ENCODE measurements around the gene SH3BP5.

Gene SH3BP5

GRCh38 chr3:15298504-15298903, 33.9 kb downstream of the SH3BP5 start:
- DNase-seq (ENCODE audit: low read depth in 2 of 2): no peak

DNA sequence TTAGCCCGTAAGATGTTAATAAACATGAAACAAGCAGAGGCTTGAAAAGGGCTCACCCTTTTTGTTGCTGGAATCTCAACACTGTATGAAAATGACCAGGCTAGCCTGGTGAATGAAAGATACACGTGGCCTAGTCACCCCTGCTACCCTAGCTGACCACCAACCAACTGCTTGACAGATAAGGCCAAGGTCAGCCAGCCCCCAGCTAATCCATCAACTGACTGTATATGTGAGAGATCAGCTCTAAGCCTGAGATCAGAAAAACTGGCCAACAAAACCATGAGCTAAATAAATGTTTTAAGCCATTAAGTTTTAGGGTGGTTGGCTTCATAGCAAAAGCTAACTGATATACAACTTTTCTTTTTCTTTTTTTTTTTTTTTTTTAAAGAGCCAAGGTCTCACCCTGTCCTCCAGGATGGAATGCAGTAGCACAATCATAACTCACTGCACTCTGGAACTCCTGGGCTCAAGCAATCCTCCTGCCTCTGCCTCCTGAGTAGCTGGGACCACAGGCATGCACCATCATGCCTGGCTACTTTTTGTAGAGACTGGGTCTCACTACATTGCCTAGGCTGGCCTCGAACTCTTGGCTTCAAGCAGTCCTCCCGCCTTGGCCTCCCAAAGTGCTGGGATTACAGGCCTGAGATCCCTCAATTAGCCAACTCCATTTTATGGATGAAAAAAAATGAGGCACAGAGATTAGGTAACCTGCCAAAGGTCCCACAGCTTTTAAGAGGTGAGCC, 34.6 kb downstream of the SH3BP5 start:
- DNase-seq (ENCODE audit: low read depth in 2 of 2): no peak

DNA sequence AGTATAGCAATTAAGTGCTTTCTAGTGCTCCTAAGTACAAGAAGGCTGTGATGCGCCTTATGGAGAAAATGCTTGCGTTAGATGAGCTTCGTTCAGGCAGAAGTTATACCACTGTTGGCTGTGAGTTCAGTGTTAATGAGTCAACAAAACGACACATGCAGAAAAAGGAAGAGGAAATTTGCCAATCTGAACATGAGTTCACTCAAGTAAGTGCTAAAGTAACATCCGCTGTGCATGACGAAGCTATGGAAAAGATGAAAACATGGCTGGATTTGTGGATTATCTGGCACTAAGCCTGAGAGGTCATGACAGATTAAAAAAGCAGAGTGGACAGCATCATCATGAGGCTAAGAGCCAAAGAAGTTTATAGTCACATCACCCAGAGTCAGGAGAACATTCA, 36.9 kb downstream of the SH3BP5 start:
- no peak for DNase-seq (ENCODE audit: low read depth in 2 of 2)

DNA sequence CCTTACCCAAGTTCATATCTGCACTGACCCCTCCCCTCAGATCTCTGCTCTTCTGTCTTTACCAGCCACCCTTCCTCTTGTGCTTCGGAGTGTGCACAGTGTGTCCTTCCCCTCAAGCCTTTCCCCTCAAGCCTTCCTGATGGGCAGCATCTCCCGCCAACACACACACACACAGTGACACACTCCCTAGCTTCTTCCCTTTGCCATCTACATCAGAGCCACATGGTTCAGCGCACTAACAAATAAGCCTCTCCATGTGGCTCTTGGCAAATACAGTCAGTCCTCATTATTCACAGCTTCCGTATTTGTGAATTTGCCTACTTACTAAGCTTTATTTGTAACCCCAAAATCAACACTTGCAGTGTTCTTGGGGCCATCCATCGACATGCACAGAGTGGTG, 37.5 kb downstream of the SH3BP5 start:
- DNase-seq (ENCODE audit: low read depth in 2 of 2): no peak

DNA sequence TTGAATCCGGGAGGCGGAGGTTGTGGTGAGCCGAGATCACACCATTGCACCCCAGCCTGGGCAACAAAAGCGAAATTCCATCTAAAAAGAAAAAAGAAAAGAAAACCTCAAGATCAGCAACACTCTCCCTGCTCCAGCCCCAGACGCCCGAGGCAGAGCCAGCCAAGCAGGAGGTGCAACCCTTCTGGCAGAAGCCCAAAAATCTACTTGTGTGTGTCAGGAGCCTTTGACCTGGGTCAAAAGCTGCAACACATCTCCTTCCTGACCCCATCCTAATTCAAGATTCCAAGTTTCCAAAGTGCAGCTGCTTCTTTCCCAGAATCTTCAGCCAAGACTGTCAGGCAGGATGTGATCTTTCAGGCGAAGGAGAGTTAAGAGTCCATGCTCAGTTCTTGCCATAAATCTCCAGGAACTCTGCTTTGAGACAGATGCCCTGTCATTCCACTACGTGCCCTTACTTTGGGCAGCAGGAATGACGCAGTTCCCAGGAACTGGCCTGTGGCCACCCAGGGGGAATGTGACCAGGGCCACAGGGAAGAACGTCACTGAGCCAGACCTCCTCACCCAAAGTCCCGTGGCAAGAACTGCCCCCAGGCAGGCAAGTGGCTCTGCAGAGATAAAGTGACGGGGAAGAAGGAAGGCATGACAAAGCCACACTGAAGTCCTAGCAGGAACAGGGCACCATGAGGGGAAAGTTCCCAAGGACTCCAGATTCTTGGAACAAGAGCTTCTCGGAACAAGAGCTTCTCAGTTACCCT, 39.4 kb downstream of the SH3BP5 start:
- DNase-seq (ENCODE audit: low read depth in 2 of 2): no peak

- DNase-seq (ENCODE audit: low read depth in 2 of 2): peak; percentile 32 to 48
Measured at GRCh38 chr3:15291589-15292541, 40.5 kb downstream of the SH3BP5 start.

DNA sequence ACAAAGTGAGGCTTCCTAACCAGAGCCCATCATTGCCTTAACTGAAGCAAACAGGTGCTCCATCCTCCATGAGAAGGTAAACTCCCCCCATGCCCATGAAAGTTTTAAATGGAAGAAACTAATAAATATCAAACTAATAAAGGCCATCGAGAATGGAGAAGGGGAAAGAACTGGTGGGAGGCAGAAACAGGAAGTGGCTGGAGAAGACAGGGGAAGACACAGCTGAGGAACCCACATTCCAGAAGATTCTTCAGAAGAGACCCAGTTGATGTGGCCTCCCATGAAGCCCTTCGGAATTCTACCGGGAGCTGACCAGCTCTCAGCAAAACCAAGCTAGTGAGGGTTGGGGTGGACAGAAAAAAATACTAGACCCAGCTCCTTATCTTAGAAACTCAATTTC, 41.6 kb downstream of the SH3BP5 start:
- no peak for DNase-seq (ENCODE audit: low read depth in 2 of 2)

DNA sequence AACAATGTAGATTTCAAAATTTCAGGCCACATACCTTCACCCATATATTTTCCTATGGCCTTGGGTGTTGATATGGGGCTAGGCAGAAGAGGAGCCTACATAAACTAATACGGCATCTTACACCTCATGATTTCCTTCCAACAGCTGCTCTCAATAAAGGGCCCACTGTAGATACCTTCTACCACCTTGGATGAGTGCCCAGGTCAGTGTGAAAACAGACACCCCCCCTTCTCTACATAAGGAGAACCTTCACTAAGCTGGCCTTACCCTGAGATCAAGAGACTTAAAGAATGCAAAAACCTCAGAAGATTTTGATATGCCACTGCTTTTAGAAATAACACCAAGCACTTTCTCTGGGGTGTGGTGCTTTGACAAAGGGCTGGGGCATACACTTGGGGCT, 42.7 kb downstream of the SH3BP5 start:
- DNase-seq (ENCODE audit: low read depth in 2 of 2): no peak

GRCh38 chr3:15288331-15289035, 43.9 kb downstream of the SH3BP5 start:
- no peak for DNase-seq (ENCODE audit: low read depth in 2 of 2)

DNA sequence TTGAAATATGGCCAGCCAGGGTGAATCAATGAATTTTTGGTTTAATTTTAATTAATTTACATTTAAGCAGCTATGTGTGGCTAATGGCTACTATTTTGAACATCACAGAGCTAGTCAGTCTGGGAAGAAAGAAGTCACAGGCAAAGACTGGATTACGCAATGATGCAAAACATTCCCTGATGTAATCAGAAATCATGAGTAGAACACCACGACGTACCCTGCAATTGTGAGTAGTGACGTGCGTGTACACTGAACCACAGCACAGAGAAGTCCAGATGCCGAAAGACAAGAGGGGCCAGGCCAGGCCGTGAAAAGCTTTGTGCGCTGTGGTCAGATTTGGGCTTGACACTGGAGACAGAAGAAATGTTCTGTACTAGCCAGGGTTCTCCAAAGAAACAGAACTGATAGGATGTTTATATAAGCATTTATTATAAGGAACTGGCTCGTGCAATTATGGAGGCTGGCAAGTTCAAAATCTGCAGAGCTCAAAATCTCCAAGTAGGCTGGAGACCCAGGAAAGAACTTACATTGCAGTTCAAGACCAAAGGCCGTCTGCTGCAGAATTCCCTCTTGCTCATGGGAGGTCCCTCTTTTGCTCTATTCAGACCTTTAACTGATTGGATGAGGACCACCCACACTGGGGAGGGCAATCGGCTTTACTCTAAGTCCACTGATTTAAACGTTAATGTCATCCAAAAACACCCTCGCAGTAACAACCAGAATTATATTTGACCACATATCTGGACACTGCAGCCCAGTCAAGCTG, 44.6 kb downstream of the SH3BP5 start:
- no peak for DNase-seq (ENCODE audit: low read depth in 2 of 2)

DNA sequence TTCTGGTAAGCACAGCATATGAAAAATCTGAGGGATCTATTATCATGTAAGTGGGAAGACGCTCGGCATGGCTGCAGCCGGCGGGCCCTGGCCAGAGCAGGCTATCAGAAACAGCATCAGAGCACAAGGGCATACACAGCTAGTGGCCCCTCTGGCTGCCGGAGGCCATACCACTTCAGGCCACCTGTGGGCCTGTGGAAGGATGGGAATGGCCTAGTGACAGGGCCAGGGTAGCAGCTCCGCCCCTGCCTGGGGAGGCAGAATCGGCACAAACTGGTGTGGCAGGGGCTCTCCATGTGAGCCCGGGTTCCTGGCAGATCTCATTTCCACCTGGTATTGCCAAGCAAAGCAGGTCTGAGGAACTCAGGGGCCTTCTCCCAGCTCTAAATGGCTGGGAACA, 46.4 kb downstream of the SH3BP5 start:
- DNase-seq (ENCODE audit: low read depth in 2 of 2): no peak

GRCh38 chr3:15284121-15284889, 48.1 kb downstream of the SH3BP5 start:
- DNase-seq (ENCODE audit: low read depth in 2 of 2): no peak

GRCh38 chr3:15283702-15284101, 48.7 kb downstream of the SH3BP5 start:
- no peak for DNase-seq (ENCODE audit: low read depth in 2 of 2)

GRCh38 chr3:15281817-15282216, 50.6 kb downstream of the SH3BP5 start:
- DNase-seq (ENCODE audit: low read depth in 2 of 2): no peak

- DNase-seq (ENCODE audit: low read depth in 2 of 2): no peak
Measured at GRCh38 chr3:15280853-15281532, 51.4 kb downstream of the SH3BP5 start.

DNA sequence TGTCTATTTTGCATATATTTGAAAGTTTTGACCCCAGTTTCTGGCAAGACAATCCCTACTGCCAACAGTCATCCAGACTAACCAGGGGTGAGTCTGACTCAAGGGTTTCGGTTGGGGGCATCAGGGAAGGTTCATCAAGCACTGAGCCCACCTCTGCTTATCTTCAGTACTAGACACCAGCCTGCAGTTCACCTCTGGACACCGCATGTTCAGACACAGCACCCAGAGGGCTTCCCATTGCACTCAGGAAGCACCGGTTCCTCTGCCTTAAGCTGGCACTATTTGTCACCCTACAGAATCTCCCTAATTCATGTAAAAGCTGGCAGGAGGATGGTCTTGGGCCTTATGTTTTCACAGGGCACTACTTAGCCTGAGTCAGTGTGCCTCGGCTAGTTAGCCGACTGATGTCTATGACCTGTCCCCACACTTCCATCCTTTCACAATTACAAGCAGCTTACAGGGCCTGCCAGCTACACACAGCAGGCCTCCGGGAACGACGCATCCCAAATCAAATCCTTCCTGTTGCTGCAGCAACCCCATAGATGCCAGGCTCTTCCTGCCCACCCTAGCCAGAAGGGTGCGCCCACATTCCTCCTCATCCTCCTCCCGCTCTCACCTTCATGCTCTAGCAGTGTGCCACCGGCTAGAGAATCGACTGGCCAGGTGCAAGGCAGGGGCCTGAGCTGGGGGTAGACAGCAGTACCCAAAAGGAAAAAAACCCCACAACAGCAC, 52.5 kb downstream of the SH3BP5 start:
- no peak for DNase-seq (ENCODE audit: low read depth in 2 of 2)

DNA sequence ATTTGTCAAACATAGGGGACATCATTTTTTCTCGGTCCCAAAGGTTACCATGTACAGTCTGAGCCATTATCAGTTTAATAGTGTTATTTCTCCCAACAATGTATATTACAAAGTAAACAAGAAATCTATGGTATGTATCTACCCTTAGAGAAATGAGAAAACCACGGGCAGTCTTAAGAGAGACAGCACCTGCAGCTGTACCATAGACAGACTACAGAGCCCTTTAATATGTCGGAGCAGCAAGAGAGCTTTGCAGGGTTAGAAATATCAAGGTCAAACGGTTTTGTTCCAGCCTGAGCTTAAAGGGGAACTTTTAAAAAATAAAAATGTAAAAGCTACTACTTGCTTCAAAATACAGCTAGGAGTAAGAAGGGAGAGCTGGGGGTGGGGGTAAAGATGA, 53.2 kb downstream of the SH3BP5 start:
- DNase-seq (ENCODE audit: low read depth in 2 of 2): no peak

- DNase-seq (ENCODE audit: low read depth in 2 of 2): no peak
Measured at GRCh38 chr3:15277861-15278500, 54.4 kb downstream of the SH3BP5 start.
